ENCODE measurements around the gene KRT71.
"Not testable (repeated sequence)": the region's sequence is repeated elsewhere in the genome, so short reads cannot be mapped to it uniquely, and the experiment has no call there.

Gene KRT71

GRCh38 chr12:52552681-52553195 lies at the start of gene KRT71:
TSS of gene KRT71 (minus strand) at chr12:52553145. CDS start at chr12:52553077, 68 bp downstream.
- DNase-seq, result no peak

GRCh38 chr12:52602552-52602951 lies 49.6 kb upstream of the KRT71 start:
- no peak for DNase-seq

- no peak for DNase-seq
These were observed 48.7 kb upstream of the KRT71 start for GRCh38 chr12:52601671-52602070.

GRCh38 chr12:52600941-52601481 lies 48.1 kb upstream of the KRT71 start, which contains the start of gene KRT72:
TSS of gene KRT72 (minus strand) at chr12:52601463. CDS start at chr12:52601452, 11 bp downstream.
- no peak for DNase-seq

- no peak for DNase-seq
These were observed 47.5 kb upstream of the KRT71 start for GRCh38 chr12:52600475-52600874.

GRCh38 chr12:52600071-52600470 lies 47.1 kb upstream of the KRT71 start:
- DNase-seq, result no peak

GRCh38 chr12:52598966-52599365 lies 46.0 kb upstream of the KRT71 start:
- DNase-seq, result no peak

- DNase-seq, result not testable (repeated sequence)
These were observed 41.3 kb upstream of the KRT71 start for GRCh38 chr12:52594237-52594636.

GRCh38 chr12:52591521-52591920 lies 38.6 kb upstream of the KRT71 start:
- DNase-seq, result no peak

GRCh38 chr12:52590021-52590420 lies 37.1 kb upstream of the KRT71 start:
- no peak for DNase-seq

- DNase-seq, result no peak
These were observed 34.6 kb upstream of the KRT71 start for GRCh38 chr12:52587563-52587962.

- DNase-seq, result no peak
These were observed 33.0 kb upstream of the KRT71 start for GRCh38 chr12:52585946-52586345.

- DNase-seq, result no peak
These were observed 32.1 kb upstream of the KRT71 start for GRCh38 chr12:52585066-52585465.

- DNase-seq, result no peak
These were observed 31.3 kb upstream of the KRT71 start for GRCh38 chr12:52584156-52584682.

GRCh38 chr12:52582971-52583456 lies 30.1 kb upstream of the KRT71 start:
- DNase-seq, result peak; percentile 54

GRCh38 chr12:52582486-52582885 lies 29.5 kb upstream of the KRT71 start:
- DNase-seq, result no peak

GRCh38 chr12:52581481-52581880 lies 28.5 kb upstream of the KRT71 start:
- no peak for DNase-seq

GRCh38 chr12:52581066-52581465 lies 28.1 kb upstream of the KRT71 start:
- DNase-seq, result no peak

- no peak for DNase-seq
These were observed 27.6 kb upstream of the KRT71 start for GRCh38 chr12:52580496-52580895.

- no peak for DNase-seq
These were observed 26.8 kb upstream of the KRT71 start for GRCh38 chr12:52579468-52580465.

- DNase-seq, result no peak
These were observed 25.5 kb upstream of the KRT71 start for GRCh38 chr12:52578469-52578868.

- no peak for DNase-seq
These were observed 24.4 kb upstream of the KRT71 start for GRCh38 chr12:52577316-52577715.

GRCh38 chr12:52575948-52576347 lies 23.0 kb upstream of the KRT71 start:
- no peak for DNase-seq

- no peak for DNase-seq
These were observed 22.3 kb upstream of the KRT71 start for GRCh38 chr12:52575256-52575655.

All from NCI-H774 (cell line).